ENCODE measurements around the gene RPS8.

DNA sequence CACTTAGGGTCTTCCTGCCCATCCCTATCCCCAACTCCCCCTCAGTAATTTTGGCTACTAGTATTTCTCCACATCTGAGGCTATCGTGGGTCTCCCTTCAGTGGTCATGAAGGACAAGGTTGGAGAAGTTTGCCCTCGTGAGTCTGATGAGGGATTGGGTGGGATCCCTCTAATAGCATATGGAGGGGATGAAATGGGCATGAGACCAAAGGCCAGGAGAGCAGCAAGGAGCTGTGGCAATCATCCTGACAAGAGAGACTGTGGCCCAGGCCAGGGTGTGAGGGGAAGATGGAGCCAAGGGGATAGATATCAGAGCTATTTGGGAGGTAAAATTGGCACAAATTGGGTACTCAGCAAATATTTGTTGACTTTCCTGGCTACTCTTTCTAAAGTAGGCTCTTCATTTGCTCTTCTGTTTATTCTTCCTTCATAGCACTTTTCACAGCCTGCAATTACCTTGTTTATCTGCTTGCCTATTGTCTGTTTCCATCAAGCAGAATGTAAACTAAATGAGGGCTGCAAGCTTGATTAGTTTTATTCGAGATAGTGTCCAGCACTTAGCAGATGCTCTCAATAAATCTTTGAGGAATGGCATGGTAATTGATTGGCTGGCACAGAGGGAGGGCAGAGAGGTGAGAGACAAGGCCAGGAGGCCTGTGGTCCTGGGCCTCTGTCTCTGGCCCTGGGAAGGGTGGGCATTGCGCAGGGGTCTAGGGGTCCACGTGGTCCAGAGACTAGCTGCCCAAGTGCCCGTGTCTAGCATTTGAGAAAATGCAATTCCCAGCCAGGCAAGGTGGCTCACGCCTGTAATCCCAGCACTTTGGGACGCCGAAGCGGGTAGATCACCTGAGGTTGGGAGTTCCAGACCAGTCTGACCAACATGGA, 23.4 kb downstream of the RPS8 start:
- no peak for TF ChIP-seq POLR2A (IDR thresholded peaks at IDR 0.05)
- no peak for TF ChIP-seq POLR2AphosphoS5 (IDR thresholded peaks at IDR 0.05)
- TF ChIP-seq, protein P1, sequence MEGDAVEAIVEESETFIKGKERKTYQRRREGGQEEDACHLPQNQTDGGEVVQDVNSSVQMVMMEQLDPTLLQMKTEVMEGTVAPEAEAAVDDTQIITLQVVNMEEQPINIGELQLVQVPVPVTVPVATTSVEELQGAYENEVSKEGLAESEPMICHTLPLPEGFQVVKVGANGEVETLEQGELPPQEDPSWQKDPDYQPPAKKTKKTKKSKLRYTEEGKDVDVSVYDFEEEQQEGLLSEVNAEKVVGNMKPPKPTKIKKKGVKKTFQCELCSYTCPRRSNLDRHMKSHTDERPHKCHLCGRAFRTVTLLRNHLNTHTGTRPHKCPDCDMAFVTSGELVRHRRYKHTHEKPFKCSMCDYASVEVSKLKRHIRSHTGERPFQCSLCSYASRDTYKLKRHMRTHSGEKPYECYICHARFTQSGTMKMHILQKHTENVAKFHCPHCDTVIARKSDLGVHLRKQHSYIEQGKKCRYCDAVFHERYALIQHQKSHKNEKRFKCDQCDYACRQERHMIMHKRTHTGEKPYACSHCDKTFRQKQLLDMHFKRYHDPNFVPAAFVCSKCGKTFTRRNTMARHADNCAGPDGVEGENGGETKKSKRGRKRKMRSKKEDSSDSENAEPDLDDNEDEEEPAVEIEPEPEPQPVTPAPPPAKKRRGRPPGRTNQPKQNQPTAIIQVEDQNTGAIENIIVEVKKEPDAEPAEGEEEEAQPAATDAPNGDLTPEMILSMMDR (IDR thresholded peaks at IDR 0.05), result no peak
